Small intestine (tissue), 7 donors: ENCODE measurements around the gene MVP. TPM values are rescaled to one million over a fixed set of nuclear protein-coding genes. Genes with fewer than 3 reads are reported as not detected.

Experiments used
- DNase-seq, 2 donors: peaks; one replicate each; pipeline versions ENCODE4 v3.0.0 to v3.0.0-alpha.2; 2013
- FAIRE-seq: peaks from 2 replicates; lab custom pipeline; 2012; peaks lifted over from hg19 to GRCh38; lab: Jason Lieb, UNC
- H3K27ac ChIP-seq, 3 donors: one replicate each; pipeline ENCODE4 v1.5.1; 2013; ENCODE audit warnings: low read length in 2 of 3, mild to moderate bottlenecking in 2 of 3, control low read depth in 1 of 3, inconsistent platforms in 1 of 3, low read depth in 1 of 3, moderate library complexity in 1 of 3
- H3K27me3 ChIP-seq, 3 donors: one replicate each; pipeline ENCODE4 v1.6.1; 2013; ENCODE audit warnings: low read length in 3 of 3, inconsistent platforms in 1 of 3; ENCODE audit not compliant: control insufficient read depth in 3 of 3, insufficient read depth in 3 of 3
- H3K36me3 ChIP-seq, 3 donors: one replicate each; pipeline ENCODE4 v1.6.1; 2013; ENCODE audit warnings: low read length in 3 of 3, inconsistent platforms in 1 of 3, low read depth in 1 of 3, mild to moderate bottlenecking in 1 of 3, moderate library complexity in 1 of 3; ENCODE audit not compliant: control insufficient read depth in 3 of 3, insufficient read depth in 2 of 3
- H3K4me1 ChIP-seq, 3 donors: one replicate each; pipeline ENCODE4 v1.6.1; 2013; ENCODE audit warnings: low read length in 2 of 3, inconsistent platforms in 1 of 3, low read depth in 1 of 3, mild to moderate bottlenecking in 1 of 3, moderate library complexity in 1 of 3; ENCODE audit not compliant: control insufficient read depth in 3 of 3, insufficient read depth in 2 of 3
- H3K4me3 ChIP-seq, 3 donors: one replicate each; pipeline ENCODE4 v1.5.1; 2013; ENCODE audit warnings: low read length in 3 of 3, control low read depth in 1 of 3, inconsistent platforms in 1 of 3, low read depth in 1 of 3, mild to moderate bottlenecking in 1 of 3, moderate library complexity in 1 of 3
- H3K9me3 ChIP-seq, 2 donors: one replicate each; pipeline ENCODE4 v1.6.1; 2013; ENCODE audit warnings: low read depth in 1 of 2, low read length in 1 of 2; ENCODE audit not compliant: control insufficient read depth in 2 of 2, insufficient read depth in 1 of 2
- WGBS, 3 donors: extraction: QIAGEN DNeasy Blood & Tissue Kit; methylation state at CpG; one replicate each; pipeline ENCODE4 v1.1.7; 2013; 5-methylcytosine and 5-hydroxymethylcytosine counted together
- polyA plus RNA-seq, 4 donors: library from polyadenylated mRNA; stranded (reverse) in 3 of 4; unstranded in 1 of 4; fragments of 200-250 nt in 3 of 4; fragments of 120-200 nt in 1 of 4; gene quantifications; one replicate each; pipeline versions ENCODE4 v1.2.1 to v1.2.3, GENCODE V29; 2013
- donor health status: healthy with polysubstance abuse.
- donor health status: control.
- donor health status: control.
- donor health status: Bipolar disorder and iron deficiency.
- donor health status: healthy.

The MVP gene
- polyA plus RNA-seq, 4 donors, result 175 to 558 (median 292) TPM

- no peak for DNase-seq
- no peaks in the 10 kb centered on the region for H3K27me3 ChIP-seq
- no peak for FAIRE-seq
- no peaks in the 10 kb centered on the region for H3K9me3 ChIP-seq
- peaks cover 30 to 93% (median 36%) of the 10 kb centered on the region in 3 donors for H3K36me3 ChIP-seq
- 93 to 99% (median 94%) methylated on average over 5 of the region's 5 CpGs for WGBS, 3 donors
- no peak overlapping the region for H3K4me3 ChIP-seq
- H3K27ac ChIP-seq, result no peak overlapping the region
- H3K4me1 ChIP-seq, result no peaks in the 10 kb centered on the region
Measured at GRCh38 chr16:29837841-29838240, 17.6 kb downstream of the MVP start.

- no peaks in the 10 kb centered on the region for H3K4me1 ChIP-seq
- 83 to 96% (median 92%) methylated on average over 6 of the region's 6 CpGs for WGBS, 3 donors
- no peaks in the 10 kb centered on the region for H3K9me3 ChIP-seq
- H3K36me3 ChIP-seq, result peaks cover 34 to 90% (median 35%) of the 10 kb centered on the region in 3 donors
- H3K27ac ChIP-seq, result no peak overlapping the region
- DNase-seq (no peak), FAIRE-seq (no peak)
- no peaks in the 10 kb centered on the region for H3K27me3 ChIP-seq
- H3K4me3 ChIP-seq, result no peak overlapping the region
Measured at GRCh38 chr16:29839822-29840221, 19.6 kb downstream of the MVP start.

- WGBS, 3 donors, result 83 to 89% (median 84%) methylated on average over 10 of the region's 10 CpGs
- Histone ChIP-seq H3K4me3 (no peak overlapping the region), H3K27me3 (no peaks in the 10 kb centered on the region), H3K36me3 (peaks cover 33 to 90% (median 36%) of the 10 kb centered on the region in 3 donors), H3K27ac (no peak overlapping the region), H3K4me1 (no peaks in the 10 kb centered on the region), H3K9me3 (no peaks in the 10 kb centered on the region)
- DNase-seq (no peak), FAIRE-seq (no peak)
Measured at GRCh38 chr16:29840240-29840639, 20.0 kb downstream of the MVP start.

GRCh38 chr16:29841631-29842030 is 21.4 kb downstream of the MVP start:
- peaks cover 31 to 90% (median 44%) of the 10 kb centered on the region in 3 donors for H3K36me3 ChIP-seq
- no peaks in the 10 kb centered on the region for H3K9me3 ChIP-seq
- H3K4me1 ChIP-seq, result no peaks in the 10 kb centered on the region
- FAIRE-seq, result no peak
- no peaks in the 10 kb centered on the region for H3K27me3 ChIP-seq
- DNase-seq, result no peak
- WGBS, 3 donors, result 93 to 95% (median 94%) methylated on average over 22 to 23 of the region's 23 CpGs
- H3K4me3 ChIP-seq, result no peak overlapping the region
- no peak overlapping the region for H3K27ac ChIP-seq

- Histone ChIP-seq H3K36me3 (peaks cover 26 to 92% (median 50%) of the 10 kb centered on the region in 3 donors), H3K27me3 (no peaks in the 10 kb centered on the region), H3K4me3 (no peak overlapping the region), H3K27ac (no peak overlapping the region), H3K9me3 (no peaks in the 10 kb centered on the region), H3K4me1 (no peaks in the 10 kb centered on the region)
- DNase-seq (no peak), FAIRE-seq (no peak)
- WGBS, 3 donors, result 95 to 98% (median 97%) methylated on average over 9 of the region's 9 CpGs
Measured at GRCh38 chr16:29842732-29843346, 22.6 kb downstream of the MVP start.

- Histone ChIP-seq H3K4me1 (no peaks in the 10 kb centered on the region), H3K27ac (no peak overlapping the region), H3K27me3 (no peaks in the 10 kb centered on the region), H3K4me3 (no peak overlapping the region), H3K36me3 (peaks cover 22 to 90% (median 48%) of the 10 kb centered on the region in 3 donors), H3K9me3 (no peaks in the 10 kb centered on the region)
- no peak for FAIRE-seq
- 94 to 97% (median 96%) methylated on average over 8 of the region's 8 CpGs for WGBS, 3 donors
- no peak for DNase-seq
Measured at GRCh38 chr16:29843931-29844330, 23.7 kb downstream of the MVP start.

GRCh38 chr16:29844575-29845331 is 24.5 kb downstream of the MVP start:
- no peaks in the 10 kb centered on the region for H3K4me1 ChIP-seq
- DNase-seq (no peak), FAIRE-seq (no peak)
- no peak overlapping the region for H3K4me3 ChIP-seq
- H3K27me3 ChIP-seq, result no peaks in the 10 kb centered on the region
- WGBS, 3 donors, result 92 to 93% (median 92%) methylated on average over 28 of the region's 28 CpGs
- H3K36me3 ChIP-seq, result peaks cover 17 to 86% (median 48%) of the 10 kb centered on the region in 3 donors
- no peak overlapping the region for H3K27ac ChIP-seq
- no peaks in the 10 kb centered on the region for H3K9me3 ChIP-seq

GRCh38 chr16:29845656-29846055 is 25.4 kb downstream of the MVP start:
- Histone ChIP-seq H3K27me3 (no peaks in the 10 kb centered on the region), H3K4me1 (no peaks in the 10 kb centered on the region), H3K36me3 (peaks cover 18 to 77% (median 42%) of the 10 kb centered on the region in 3 donors), H3K9me3 (no peaks in the 10 kb centered on the region), H3K4me3 (no peak overlapping the region), H3K27ac (no peak overlapping the region)
- WGBS, 3 donors, result 93 to 96% (median 95%) methylated on average over 18 of the region's 18 CpGs
- no peak for FAIRE-seq
- no peak for DNase-seq
